ENCODE measurements around the gene CYBA. TPM values are rescaled to one million over a fixed set of nuclear protein-coding genes. Genes with fewer than 3 reads are reported as not detected.
A peak's percentile ranks its signal among the peaks of the same experiment; 100 is the strongest.

CYBA gene
- total and polyA plus RNA-seq, 2 of the 13 experiments (the other 11 are each of a cell fraction or from before 2014, with no cell fraction given), result 196 to 250 TPM

GRCh38 chr16:88697831-88698615 is 47.2 kb upstream of the CYBA start (continued):
- TF ChIP-seq GRHL1 (CRISPR knock-in tag; conservative IDR thresholded peaks at IDR 0.05) (no peak), FOXP1 (IDR thresholded peaks at IDR 0.05) (no peak), FOXP1 (CRISPR knock-in tag; IDR thresholded peaks at IDR 0.05) (no peak), KDM2A (CRISPR knock-in tag; IDR thresholded peaks at IDR 0.05; ENCODE audit: borderline replicate concordance, low read depth) (peak; percentile 41; the same call in 1 of the 2 replicates), MED13 (CRISPR knock-in tag; IDR thresholded peaks at IDR 0.05) (no peak), ZNF335 (CRISPR knock-in tag; IDR thresholded peaks at IDR 0.05) (no peak), NPAS2 (CRISPR knock-in tag; IDR thresholded peaks at IDR 0.05; ENCODE audit: borderline replicate concordance) (no peak), STAT5B (CRISPR knock-in tag; IDR thresholded peaks at IDR 0.05) (no peak), ZNF530 (CRISPR knock-in tag; IDR thresholded peaks at IDR 0.05; ENCODE audit: low read depth) (no peak), ZBTB40 (IDR thresholded peaks at IDR 0.05) (no peak), ZBTB40 (CRISPR knock-in tag; IDR thresholded peaks at IDR 0.05) (no peak), ZNF562 (CRISPR knock-in tag; IDR thresholded peaks at IDR 0.05; ENCODE audit: borderline replicate concordance) (no peak), NAIF1 (CRISPR knock-in tag; IDR thresholded peaks at IDR 0.05; ENCODE audit: borderline replicate concordance) (no peak), MIER2 (CRISPR knock-in tag; IDR thresholded peaks at IDR 0.05) (no peak), ZNF331 (CRISPR knock-in tag; IDR thresholded peaks at IDR 0.05) (no peak), MXD1 (CRISPR knock-in tag; IDR thresholded peaks at IDR 0.05) (no peak), CREBL2 (CRISPR knock-in tag; IDR thresholded peaks at IDR 0.05; ENCODE audit: borderline replicate concordance) (no peak), MBD4 (IDR thresholded peaks at IDR 0.05; ENCODE audit: borderline replicate concordance, low read length) (no peak), MIXL1 (CRISPR knock-in tag; IDR thresholded peaks at IDR 0.05) (no peak), RFX5 (IDR thresholded peaks at IDR 0.05; ENCODE audit: low read depth, low read length) (no peak), ZNF766 (CRISPR knock-in tag; IDR thresholded peaks at IDR 0.05; ENCODE audit: borderline replicate concordance) (no peak)
